K562 (cell line): ENCODE results near the gene GPR108. TPM values are rescaled to one million over a fixed set of nuclear protein-coding genes. Genes with fewer than 3 reads are reported as not detected.

Source experiments
- CEBPB ChIP-seq: fragments of 450-650 bp; IDR thresholded peaks from 2 replicates; pipeline ENCODE4 v1.6.1; 2016; ENCODE audit warnings: missing genetic modification characterization, missing compliant biosample characterization
- E4F1 ChIP-seq: fragments of 250-450 bp; sonication (Bioruptor Pico); IDR thresholded peaks from 2 replicates; pipeline ENCODE4 v1.5.0; 2021; ENCODE audit warnings: mild to moderate bottlenecking, borderline replicate concordance
- FOXK2 ChIP-seq, 2 experiments: fragments of 450-650 bp; IDR thresholded peaks in 1 of 2; conservative IDR thresholded peaks in 1 of 2; 2 replicates each; pipeline ENCODE4 v1.6.1; 2016; ENCODE audit warnings: low read depth in 2 of 2, mild to moderate bottlenecking in 1 of 2
- NFIX ChIP-seq: fragments of 250-450 bp; sonication (Bioruptor Pico); IDR thresholded peaks from 2 replicates; pipeline ENCODE4 v1.4.0; 2020; ENCODE audit warnings: low read depth, mild to moderate bottlenecking, moderate library complexity
- PREB ChIP-seq: sonication (generic); formaldehyde crosslinking; IDR thresholded peaks from 2 replicates; pipeline ENCODE4 v1.8.1; 2023; ENCODE audit warnings: mild to moderate bottlenecking, missing genetic modification reagents
- PURB ChIP-seq: sonication (generic); formaldehyde crosslinking; IDR thresholded peaks from 2 replicates; pipeline ENCODE4 v1.9.0; 2021; ENCODE audit warnings: low read depth, mild to moderate bottlenecking, missing genetic modification reagents
- SREBF2 ChIP-seq: sonication (generic); formaldehyde crosslinking; IDR thresholded peaks from 2 replicates; pipeline ENCODE4 v1.4.0; 2020; ENCODE audit warnings: mild to moderate bottlenecking, missing genetic modification reagents
- polyA plus RNA-seq, 8 experiments: library from polyadenylated mRNA; depleted of rRNA in 4 of 8; stranded (reverse) in 5 of 8; unstranded in 3 of 8; fragments of >200 nt; fragmentation: Nextera tagmentation in 2 of 8; fragmentation: Illumina TruSeq in 1 of 8; extraction: Ambion mirVana in 2 of 8; extraction: Trizol in 1 of 8; gene quantifications; 2 replicates each; pipeline versions ENCODE4 v1.2.1 to v1.2.3, GENCODE V29; 2011 to 2014; ENCODE audit warnings: inconsistent platforms in 1 of 8, missing spikeins in 1 of 8
- total RNA-seq, 7 experiments: library from RNA; depleted of rRNA in 6 of 7; stranded (reverse); fragments of >200 nt in 6 of 7; fragmentation: Illumina TruSeq in 2 of 7; extraction: Trizol in 2 of 7; gene quantifications; 2 replicates each; pipeline versions ENCODE4 v1.2.1 to v1.2.3, GENCODE V29; 2011 to 2021; ENCODE audit warnings: low replicate concordance in 1 of 7
- TF ChIP-seq, protein P1 (sequence below): fragments of 450-650 bp; IDR thresholded peaks from 2 replicates; pipeline ENCODE4 v1.6.1; 2018; ENCODE audit not compliant: partially characterized antibody
- TF ChIP-seq, protein P2 (sequence below): fragments of 250-450 bp; sonication (Bioruptor Pico); IDR thresholded peaks from 2 replicates; pipeline ENCODE4 v1.4.0; 2020; ENCODE audit warnings: mild to moderate bottlenecking, moderate library complexity, borderline replicate concordance
- TF ChIP-seq, protein P3 (sequence below): sonication (generic); formaldehyde crosslinking; IDR thresholded peaks from 2 replicates; pipeline ENCODE4 v1.9.0; 2022; ENCODE audit warnings: mild to moderate bottlenecking, missing genetic modification reagents

Gene GPR108
- total and polyA plus RNA-seq, 9 of the 15 experiments (the other 6 are each of a cell fraction or from before 2014, with no cell fraction given) = 2.4 to 33.2 (median 24.4) TPM

- no peak for TF ChIP-seq E4F1 (CRISPR knock-in tag)
- TF ChIP-seq PURB (CRISPR knock-in tag) = no peak
- TF ChIP-seq SREBF2 (CRISPR knock-in tag) = no peak
- TF ChIP-seq, protein P1, sequence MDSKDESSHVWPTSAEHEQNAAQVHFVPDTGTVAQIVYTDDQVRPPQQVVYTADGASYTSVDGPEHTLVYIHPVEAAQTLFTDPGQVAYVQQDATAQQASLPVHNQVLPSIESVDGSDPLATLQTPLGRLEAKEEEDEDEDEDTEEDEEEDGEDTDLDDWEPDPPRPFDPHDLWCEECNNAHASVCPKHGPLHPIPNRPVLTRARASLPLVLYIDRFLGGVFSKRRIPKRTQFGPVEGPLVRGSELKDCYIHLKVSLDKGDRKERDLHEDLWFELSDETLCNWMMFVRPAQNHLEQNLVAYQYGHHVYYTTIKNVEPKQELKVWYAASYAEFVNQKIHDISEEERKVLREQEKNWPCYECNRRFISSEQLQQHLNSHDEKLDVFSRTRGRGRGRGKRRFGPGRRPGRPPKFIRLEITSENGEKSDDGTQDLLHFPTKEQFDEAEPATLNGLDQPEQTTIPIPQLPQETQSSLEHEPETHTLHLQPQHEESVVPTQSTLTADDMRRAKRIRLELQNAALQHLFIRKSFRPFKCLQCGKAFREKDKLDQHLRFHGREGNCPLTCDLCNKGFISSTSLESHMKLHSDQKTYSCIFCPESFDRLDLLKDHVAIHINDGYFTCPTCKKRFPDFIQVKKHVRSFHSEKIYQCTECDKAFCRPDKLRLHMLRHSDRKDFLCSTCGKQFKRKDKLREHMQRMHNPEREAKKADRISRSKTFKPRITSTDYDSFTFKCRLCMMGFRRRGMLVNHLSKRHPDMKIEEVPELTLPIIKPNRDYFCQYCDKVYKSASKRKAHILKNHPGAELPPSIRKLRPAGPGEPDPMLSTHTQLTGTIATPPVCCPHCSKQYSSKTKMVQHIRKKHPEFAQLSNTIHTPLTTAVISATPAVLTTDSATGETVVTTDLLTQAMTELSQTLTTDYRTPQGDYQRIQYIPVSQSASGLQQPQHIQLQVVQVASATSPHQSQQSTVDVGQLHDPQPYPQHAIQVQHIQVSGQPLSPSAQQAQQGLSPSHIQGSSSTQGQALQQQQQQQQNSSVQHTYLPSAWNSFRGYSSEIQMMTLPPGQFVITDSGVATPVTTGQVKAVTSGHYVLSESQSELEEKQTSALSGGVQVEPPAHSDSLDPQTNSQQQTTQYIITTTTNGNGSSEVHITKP = peak; percentile 22
- TF ChIP-seq PREB (CRISPR knock-in tag) = no peak
- TF ChIP-seq, protein P2, sequence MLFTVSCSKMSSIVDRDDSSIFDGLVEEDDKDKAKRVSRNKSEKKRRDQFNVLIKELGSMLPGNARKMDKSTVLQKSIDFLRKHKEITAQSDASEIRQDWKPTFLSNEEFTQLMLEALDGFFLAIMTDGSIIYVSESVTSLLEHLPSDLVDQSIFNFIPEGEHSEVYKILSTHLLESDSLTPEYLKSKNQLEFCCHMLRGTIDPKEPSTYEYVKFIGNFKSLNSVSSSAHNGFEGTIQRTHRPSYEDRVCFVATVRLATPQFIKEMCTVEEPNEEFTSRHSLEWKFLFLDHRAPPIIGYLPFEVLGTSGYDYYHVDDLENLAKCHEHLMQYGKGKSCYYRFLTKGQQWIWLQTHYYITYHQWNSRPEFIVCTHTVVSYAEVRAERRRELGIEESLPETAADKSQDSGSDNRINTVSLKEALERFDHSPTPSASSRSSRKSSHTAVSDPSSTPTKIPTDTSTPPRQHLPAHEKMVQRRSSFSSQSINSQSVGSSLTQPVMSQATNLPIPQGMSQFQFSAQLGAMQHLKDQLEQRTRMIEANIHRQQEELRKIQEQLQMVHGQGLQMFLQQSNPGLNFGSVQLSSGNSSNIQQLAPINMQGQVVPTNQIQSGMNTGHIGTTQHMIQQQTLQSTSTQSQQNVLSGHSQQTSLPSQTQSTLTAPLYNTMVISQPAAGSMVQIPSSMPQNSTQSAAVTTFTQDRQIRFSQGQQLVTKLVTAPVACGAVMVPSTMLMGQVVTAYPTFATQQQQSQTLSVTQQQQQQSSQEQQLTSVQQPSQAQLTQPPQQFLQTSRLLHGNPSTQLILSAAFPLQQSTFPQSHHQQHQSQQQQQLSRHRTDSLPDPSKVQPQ = no peak
- TF ChIP-seq CEBPB (tag) = no peak
- TF ChIP-seq, protein P3, sequence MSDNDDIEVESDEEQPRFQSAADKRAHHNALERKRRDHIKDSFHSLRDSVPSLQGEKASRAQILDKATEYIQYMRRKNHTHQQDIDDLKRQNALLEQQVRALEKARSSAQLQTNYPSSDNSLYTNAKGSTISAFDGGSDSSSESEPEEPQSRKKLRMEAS (CRISPR knock-in tag) = peak; percentile 43; the same call in 1 of the 2 replicates
- TF ChIP-seq NFIX (CRISPR knock-in tag) = no peak
- TF ChIP-seq FOXK2 (conservative IDR thresholded peaks at IDR 0.05 in 1 of 2, IDR thresholded peaks at IDR 0.05 in 1 of 2; ENCODE audit: low read depth in 2 of 2) = no peak
Measured at GRCh38 chr19:6728346-6728745, 9.0 kb downstream of the GPR108 start (continued).
